ENCODE data around the gene PAN2.

DNA sequence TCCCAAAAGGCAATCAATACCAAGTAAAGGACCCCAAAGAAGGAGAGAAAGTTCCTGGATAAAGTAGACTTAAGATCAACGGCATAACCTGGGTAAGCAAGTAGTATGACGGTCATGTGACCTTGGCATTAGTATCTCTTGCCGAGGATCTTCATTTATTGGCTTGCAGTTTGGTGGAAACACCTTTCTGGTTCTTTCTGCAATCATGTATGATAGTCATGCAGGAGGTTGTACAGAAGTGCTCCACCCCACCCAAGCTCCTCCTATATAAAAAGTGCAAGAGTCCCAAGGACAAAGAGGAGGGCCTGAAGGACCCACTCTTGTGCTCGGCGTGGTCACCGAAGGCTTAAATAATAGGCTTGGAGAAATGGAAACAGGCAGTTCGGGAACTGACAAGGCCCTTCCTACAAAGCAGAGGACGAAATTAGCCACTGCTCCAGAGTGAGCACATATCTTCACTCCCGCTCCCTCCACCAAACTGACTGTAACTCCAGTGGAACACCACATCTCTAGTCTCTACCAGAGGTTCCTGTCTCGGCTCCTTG, 34.4 kb downstream of the PAN2 start:
- TF ChIP-seq, protein P1, sequence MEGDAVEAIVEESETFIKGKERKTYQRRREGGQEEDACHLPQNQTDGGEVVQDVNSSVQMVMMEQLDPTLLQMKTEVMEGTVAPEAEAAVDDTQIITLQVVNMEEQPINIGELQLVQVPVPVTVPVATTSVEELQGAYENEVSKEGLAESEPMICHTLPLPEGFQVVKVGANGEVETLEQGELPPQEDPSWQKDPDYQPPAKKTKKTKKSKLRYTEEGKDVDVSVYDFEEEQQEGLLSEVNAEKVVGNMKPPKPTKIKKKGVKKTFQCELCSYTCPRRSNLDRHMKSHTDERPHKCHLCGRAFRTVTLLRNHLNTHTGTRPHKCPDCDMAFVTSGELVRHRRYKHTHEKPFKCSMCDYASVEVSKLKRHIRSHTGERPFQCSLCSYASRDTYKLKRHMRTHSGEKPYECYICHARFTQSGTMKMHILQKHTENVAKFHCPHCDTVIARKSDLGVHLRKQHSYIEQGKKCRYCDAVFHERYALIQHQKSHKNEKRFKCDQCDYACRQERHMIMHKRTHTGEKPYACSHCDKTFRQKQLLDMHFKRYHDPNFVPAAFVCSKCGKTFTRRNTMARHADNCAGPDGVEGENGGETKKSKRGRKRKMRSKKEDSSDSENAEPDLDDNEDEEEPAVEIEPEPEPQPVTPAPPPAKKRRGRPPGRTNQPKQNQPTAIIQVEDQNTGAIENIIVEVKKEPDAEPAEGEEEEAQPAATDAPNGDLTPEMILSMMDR (IDR thresholded peaks at IDR 0.05; ENCODE audit: insufficient read depth, low read length): no peak
- TF ChIP-seq, protein P2, sequence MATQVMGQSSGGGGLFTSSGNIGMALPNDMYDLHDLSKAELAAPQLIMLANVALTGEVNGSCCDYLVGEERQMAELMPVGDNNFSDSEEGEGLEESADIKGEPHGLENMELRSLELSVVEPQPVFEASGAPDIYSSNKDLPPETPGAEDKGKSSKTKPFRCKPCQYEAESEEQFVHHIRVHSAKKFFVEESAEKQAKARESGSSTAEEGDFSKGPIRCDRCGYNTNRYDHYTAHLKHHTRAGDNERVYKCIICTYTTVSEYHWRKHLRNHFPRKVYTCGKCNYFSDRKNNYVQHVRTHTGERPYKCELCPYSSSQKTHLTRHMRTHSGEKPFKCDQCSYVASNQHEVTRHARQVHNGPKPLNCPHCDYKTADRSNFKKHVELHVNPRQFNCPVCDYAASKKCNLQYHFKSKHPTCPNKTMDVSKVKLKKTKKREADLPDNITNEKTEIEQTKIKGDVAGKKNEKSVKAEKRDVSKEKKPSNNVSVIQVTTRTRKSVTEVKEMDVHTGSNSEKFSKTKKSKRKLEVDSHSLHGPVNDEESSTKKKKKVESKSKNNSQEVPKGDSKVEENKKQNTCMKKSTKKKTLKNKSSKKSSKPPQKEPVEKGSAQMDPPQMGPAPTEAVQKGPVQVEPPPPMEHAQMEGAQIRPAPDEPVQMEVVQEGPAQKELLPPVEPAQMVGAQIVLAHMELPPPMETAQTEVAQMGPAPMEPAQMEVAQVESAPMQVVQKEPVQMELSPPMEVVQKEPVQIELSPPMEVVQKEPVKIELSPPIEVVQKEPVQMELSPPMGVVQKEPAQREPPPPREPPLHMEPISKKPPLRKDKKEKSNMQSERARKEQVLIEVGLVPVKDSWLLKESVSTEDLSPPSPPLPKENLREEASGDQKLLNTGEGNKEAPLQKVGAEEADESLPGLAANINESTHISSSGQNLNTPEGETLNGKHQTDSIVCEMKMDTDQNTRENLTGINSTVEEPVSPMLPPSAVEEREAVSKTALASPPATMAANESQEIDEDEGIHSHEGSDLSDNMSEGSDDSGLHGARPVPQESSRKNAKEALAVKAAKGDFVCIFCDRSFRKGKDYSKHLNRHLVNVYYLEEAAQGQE (IDR thresholded peaks at IDR 0.05; ENCODE audit: insufficient replicate concordance, low read depth): no peak
